ENCODE measurements around the gene PSMD14.
"Not testable (repeated sequence)": the region's sequence is repeated elsewhere in the genome, so short reads cannot be mapped to it uniquely, and the experiment has no call there.

PSMD14 gene

GRCh38 chr2:161308178-161308955 is at the start of gene PSMD14:
Gene PSMD14 (plus strand): TSS chr2:161308425. CDS start chr2:161318826, 10,401 bp downstream.
- DNase-seq = peak; percentile 79 to 87

- no peak for DNase-seq
These were observed 42.4 kb upstream of the PSMD14 start for GRCh38 chr2:161265874-161266273.

GRCh38 chr2:161269111-161269510 is 39.1 kb upstream of the PSMD14 start:
- DNase-seq = no peak

GRCh38 chr2:161273038-161273760 is 35.0 kb upstream of the PSMD14 start:
- no peak for DNase-seq

DNA sequence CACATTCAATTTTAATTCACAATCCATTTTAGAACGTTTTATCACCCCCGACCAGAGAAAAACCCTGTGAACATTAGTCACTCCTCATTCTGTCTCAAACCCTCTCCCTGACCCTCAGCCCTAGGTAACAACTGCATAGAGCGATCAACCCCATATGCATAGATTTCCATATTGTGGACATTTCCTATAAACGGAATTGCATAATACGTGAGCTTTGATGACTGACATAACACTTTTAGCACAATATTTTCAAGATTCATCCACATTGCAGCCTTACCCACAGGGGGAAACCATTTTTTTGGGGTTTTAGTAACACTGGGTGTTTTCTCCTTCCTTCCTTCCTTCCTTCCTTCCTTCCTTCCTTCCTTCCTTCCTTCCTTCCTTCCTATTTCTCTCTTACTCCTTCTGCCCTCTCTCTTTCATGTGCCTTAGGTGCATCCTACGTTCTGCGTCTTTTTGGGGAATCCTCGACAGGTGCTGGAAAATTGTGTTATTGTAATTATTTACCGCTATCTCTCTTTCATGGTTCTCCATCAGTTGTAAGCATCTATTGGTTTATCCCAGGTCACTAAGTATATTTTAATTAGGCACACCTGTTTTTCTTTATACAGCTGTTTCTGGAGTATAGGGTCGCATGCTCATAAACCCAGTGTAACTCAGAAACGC is 29.5 kb upstream of the PSMD14 start:
- DNase-seq = peak in 1 of 2 experiments; percentile 27

DNA sequence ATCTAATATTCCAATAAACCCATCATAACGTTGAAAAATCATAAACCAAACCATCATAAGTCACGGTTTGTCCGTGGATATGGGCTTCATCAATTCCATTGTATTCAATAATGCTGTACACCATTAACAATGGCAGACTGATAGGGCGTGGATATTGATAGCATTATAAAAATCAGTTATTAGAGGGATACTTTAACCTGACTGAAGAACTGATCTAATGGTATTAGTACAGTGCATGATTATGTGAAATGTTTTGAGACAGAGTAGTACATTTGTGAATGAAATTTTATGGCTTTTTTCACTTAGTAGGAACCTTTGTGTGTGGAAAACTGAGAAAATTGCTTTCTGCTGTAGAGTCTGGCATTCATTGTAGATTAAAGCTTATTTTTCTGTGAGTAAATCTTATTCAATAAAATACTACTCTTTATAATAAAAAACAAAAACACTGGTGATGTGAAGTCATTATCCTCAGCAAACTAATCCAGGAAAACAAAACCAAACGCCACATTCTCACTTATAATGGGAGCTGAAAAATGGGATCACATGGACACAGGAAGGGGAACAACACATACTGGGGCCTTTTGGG is 28.9 kb upstream of the PSMD14 start:
- DNase-seq = not testable (repeated sequence)

DNA sequence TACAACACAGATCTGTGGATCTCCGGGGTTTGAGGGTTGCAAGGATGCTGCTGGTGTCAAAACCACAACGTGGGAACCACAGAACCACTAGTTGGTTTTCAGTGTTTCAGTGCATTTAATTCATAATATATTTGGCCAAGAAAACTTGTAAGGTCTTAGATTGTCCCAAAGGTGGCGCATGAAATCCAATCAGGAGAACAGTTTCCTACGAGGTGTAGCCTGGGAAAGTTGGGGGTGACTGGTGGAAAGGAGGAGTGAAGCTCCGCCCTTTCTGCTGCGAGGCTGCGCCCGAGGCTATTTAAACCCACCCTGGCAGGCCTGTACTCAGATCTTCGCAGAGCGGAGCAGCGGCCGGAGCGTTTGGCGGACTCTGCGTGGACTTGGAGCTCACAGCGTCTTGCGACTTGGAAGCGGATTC is 27.3 kb upstream of the PSMD14 start:
- DNase-seq = peak; percentile 30 to 40

GRCh38 chr2:161281615-161282310 is 26.5 kb upstream of the PSMD14 start:
- not testable (repeated sequence) for DNase-seq

DNA sequence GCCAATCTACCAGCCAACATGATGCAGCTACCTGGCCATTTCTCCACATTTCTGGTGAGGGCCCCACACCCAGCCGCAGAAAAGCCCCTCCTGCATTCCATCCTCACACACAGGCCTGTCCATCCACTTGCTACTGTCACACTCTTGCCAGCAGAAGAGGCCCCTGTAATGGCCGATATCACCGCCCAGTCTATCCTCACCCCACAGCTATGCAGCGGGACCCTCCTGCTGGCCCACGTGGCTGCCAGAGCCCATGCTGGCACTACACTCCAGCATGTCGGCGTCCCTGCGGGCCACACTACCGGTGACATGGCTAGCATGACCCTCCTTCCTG is 25.9 kb upstream of the PSMD14 start:
- DNase-seq = peak in 1 of 2 experiments; percentile 5

- DNase-seq = no peak
These were observed 24.3 kb upstream of the PSMD14 start for GRCh38 chr2:161283926-161284325.

DNA sequence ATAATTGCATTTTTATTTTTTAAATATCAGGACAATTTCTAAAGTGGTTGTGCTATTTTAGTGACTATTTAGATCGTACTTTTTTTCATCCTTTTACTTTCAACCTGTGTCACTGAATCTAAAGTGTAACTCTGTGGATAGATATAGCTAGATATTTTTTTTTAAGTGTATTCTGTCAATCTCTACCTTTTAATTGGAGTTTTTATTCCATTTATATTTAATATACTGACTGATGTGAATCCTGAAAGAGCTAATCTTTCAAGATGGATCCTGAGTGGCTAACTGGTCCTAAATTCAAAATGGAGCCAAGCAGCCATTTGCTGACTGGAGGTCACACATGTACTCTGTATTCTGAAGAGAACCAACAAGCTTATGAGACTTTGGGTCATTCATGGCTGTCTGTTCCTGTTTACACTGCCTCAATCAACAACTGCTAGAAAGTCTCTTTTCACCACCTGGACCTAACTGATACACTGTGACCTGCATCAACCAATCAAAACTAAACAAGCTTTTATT is 4.6 kb upstream of the PSMD14 start:
- no peak for DNase-seq

- no peak for DNase-seq
These were observed 1.3 kb upstream of the PSMD14 start for GRCh38 chr2:161306919-161307318.

- DNase-seq = no peak
These were observed 549 bp upstream of the PSMD14 start for GRCh38 chr2:161307676-161308075.

GRCh38 chr2:161312996-161313395 is 4.8 kb downstream of the PSMD14 start:
- no peak for DNase-seq

GRCh38 chr2:161315380-161315779 is 7.2 kb downstream of the PSMD14 start:
- no peak for DNase-seq

DNA sequence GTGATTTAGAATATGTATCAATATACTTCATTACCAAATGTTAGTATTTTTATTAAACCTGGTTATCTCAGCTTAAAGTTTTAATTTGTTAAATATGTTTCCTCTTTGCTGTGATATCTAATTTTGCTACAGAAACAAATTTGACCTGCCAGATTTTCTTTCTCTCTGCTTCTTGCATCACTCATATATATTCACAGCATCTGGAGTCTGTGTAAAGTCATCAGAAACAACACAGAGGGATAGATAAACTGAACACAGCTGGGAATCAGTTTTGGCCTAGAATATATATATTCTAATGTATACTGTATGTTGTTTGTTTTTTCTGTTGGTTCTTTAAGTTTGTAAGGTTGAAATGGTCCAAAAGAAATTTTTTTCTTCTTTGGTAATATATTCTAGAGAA is 8.5 kb downstream of the PSMD14 start:
- DNase-seq = no peak

- no peak for DNase-seq
These were observed 13.9 kb downstream of the PSMD14 start for GRCh38 chr2:161321944-161322648.

GRCh38 chr2:161324876-161325275 is 16.7 kb downstream of the PSMD14 start:
- DNase-seq = no peak

GRCh38 chr2:161327582-161327981 is 19.4 kb downstream of the PSMD14 start:
- no peak for DNase-seq

GRCh38 chr2:161332371-161332967 is 24.2 kb downstream of the PSMD14 start:
- no peak for DNase-seq

DNA sequence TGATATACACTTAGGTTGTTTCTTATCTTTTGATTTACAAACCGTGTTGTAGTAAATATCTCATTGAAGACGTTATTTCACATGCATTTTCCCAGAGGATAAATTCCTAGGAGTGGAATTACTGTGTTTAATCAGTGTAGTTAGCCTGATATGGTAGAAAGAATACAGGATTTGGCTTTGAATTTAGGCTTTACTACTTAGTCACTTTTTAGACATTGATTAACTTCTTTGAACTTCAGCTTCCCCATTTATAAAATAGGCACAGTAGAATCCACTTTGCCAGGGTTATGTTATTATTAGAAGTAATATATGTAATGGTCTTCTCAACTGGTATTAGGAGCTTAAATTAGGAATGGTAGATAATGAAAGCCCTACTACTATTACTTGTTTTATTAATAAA is 27.4 kb downstream of the PSMD14 start:
- no peak for DNase-seq
